Stimulated activated CD4-positive, alpha-beta T cell treated with anti-CD3 and anti-CD28 coated beads, Interleukin-4, amount 100 ng/mL, for 4 hours (primary cell): ENCODE data around the gene ASCL4.
A peak's percentile ranks its signal among the peaks of the same experiment; 100 is the strongest.
"Not testable (repeated sequence)": the region's sequence is repeated elsewhere in the genome, so short reads cannot be mapped to it uniquely, and the experiment has no call there.

Source experiments
- DNase-seq, 2 experiments: peaks; one replicate each; pipeline ENCODE4 v3.0.0-alpha.2; 2020

ASCL4 gene, protein sequence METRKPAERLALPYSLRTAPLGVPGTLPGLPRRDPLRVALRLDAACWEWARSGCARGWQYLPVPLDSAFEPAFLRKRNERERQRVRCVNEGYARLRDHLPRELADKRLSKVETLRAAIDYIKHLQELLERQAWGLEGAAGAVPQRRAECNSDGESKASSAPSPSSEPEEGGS

DNA sequence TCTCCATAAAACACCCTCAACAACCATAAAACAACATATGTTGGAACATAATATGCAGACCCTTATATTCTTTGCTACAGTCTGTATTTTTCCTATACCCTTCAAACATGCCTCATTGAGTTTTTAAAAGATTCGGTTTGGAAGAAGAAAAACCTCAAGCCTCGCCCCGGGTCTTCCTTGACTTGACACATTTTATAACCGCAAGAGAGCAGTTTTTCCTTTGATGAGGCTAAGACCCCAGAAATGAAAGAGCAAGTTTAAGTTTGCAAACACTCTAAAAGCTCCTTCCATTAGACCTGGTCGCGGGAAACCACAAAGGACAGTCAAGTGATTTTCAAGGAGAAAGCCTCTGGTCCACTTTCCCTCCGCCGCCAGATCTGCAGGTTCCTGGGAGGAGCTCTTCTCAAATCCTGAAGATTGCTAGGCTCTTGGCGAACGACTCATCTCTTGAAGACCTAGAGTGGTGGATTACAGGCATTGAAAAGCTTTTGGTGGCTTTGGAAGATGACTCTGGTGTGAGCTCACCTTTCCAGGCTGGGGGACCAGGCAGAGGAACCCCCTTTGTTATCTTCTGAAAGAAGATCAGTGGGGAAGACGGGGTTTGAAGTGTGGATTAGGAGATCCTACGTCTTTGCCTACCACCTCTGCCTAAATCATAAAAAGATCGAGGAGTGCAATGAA, at the start of gene ASCL4:
ASCL4 (plus strand) TSS at position 356 of the 681 bp plus-strand sequence. CDS start 515 bp downstream, outside the sequence.
- no peak for DNase-seq

DNA sequence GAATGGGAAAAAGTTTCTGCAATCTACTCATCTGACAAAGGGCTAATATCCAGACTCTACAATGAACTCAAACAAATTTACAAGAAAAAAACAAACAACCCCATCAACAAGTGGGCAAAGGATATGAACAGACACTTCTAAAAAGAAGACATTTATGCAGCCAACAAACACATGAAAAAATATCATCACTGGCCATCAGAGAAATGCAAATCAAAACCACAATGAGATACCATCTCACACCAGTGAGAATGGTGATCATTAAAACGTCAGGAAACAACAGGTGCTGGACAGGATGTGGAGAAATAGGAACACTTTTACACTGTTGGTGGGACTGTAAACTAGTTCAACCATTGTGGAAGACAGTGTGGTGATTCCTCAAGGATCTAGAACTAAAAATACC, 47.2 kb upstream of the ASCL4 start:
- not testable (repeated sequence) for DNase-seq

DNA sequence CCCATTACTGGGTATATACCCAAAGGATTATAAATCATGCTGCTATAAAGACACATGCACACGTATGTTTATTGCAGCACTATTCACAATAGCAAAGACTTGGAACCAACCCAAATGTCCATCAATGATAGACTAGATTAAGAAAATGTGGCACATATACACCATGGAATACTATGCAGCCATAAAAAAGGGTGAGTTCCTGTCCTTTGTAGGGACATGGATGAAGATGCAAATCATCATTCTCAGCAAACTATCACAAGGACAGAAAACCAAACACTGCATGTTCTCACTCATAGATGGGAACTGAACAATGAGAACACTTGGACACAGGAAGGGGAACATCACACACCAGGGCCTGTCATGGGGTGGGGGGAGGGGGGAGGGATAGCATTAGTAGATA, 46.8 kb upstream of the ASCL4 start:
- DNase-seq = not testable (repeated sequence)

DNA sequence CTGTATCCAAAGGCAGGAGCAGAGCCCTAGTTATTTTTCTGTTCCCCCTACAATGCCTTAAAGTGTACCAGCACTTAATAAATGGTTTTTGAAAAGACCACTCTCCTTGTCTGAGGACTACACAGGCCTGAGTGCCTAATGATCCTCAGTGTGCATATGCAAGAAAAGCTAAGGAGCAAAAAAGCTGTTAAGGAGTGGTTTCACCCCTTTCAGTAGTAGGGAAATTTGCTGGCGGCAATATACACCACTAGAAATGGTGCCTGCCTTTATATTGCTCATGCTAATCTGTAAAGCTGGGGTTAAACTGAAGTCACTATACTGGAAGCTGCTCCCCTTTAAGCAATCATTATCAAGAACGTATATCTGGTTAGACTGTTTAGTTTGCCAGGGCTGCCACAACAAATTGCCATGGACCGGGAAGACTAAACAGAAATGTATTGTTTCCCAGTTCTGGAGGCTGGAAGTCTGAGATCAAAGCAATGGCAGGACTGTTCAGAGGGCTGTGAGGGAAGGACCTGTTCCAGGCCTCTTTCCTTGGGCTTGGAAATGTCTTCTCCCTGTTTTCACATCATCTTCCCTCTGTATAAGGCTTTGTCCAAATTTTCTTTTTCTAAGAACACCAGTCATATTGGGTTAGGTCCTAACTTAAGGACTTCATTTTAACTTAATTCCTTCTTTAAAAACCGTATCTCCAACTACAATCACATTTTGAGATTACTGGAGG, 43.7 kb upstream of the ASCL4 start:
- DNase-seq = no peak

DNA sequence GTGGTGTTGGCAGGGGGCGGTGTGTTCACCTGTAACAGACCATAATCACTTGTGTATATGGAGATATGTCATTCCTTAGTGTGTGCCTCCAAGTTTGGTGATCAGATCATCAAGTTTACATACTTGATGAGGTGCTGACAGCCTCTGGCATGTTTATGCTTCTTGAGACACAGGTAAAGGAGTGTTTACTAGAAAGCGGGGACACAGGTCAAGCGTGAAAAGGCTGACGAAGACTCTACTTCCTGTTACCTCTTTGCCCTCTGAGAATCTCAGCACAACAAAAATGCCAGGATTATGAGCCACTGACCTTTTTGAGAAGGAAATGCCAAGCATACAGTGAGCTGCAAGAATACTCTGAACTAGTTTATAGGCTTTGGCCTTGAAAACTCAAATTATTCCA, 43.1 kb upstream of the ASCL4 start:
- DNase-seq = no peak

DNA sequence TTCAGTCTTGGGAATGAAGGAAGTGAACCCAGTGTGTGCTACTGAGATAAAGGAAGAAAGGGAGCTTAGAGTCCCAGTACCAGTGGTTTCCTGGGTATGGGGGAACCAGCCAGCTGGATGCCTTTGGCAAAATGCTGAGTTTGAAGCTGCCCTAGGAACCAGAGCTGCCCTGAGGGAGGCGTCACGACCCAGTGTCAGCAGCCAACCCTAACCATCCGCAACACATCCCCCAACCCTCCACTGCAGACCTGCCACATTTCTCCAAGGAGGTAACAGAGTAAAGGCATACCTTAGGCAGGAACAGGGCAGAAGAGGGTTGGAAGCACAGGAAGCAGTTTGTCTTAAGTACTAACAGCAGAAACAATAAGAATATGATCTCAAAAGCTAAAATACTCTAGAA, 42.1 kb upstream of the ASCL4 start:
- no peak for DNase-seq

DNA sequence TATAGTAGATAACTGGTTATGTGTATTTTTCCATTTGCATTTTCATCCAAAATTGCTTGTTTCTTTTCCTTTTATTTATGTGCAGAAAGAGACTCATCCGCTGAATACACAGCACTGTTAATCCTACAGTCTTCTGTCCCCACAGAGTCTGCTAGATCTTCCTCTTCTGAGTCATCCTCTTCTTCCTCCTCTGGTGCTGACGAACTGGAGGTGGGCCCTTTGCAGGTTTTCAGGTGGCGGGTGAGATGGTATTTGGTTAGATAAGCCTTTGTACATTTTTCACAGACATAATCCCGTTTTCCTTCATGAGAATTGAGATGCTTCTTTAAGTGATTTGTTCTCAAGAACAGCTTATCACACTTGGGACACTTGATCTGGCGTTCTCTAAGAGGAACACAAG, 40.4 kb upstream of the ASCL4 start:
- no peak for DNase-seq

DNA sequence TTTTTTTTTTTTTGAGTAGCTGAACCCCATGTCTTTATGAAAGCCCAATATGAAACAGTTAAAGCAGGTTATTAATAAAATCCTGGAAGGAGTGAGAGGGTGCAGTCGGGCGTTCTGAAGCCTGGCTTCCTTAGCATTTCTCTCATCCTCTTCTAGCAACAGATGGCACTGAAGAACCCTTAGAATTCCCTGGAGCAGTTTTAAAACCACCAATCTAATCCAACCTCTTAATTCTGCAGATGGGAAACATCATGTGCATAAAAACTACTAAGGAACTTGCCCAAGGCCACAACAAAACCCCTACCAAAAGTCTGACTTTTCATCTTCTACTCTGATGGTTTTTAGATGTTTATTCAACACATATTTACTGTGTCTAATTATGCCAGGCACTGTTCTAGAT, 38.7 kb upstream of the ASCL4 start:
- DNase-seq = no peak

DNA sequence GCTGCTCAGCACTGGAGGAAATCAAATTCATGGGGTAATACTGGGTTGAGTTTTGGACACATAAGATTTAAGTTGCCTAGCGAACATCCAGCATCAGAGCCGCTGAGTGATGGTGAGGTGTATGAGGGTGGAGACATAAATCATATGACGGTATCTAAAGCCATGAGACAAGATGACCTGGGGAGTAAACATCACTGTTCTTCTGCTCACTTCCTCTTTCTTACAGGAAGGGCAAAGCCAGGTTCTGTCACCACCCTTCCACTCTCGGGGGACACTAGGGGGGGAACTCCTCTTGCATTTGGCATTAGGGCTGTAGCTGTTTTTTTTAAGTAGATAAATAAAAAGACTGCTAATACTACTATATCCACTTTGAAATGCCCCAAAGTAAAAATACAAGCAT, 37.6 kb upstream of the ASCL4 start:
- DNase-seq = no peak

DNA sequence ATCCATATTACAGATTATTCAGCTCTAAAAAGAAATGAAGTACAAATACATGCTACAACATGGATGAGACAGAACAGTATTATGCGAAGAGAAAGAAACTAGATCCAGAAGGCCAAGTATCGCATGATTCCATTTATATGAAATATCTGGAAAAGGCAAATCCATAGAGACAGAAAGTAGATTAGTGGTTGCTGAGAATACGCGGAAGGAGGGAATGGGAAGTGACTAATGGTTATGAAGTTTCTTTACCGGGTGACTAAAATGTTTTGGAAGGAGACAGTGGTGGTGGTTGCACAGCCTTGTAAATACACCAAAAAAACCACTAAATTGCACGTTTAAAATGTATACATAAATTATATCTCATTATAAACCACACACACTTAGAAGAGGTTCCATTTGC, 26.0 kb upstream of the ASCL4 start:
- DNase-seq = no peak

DNA sequence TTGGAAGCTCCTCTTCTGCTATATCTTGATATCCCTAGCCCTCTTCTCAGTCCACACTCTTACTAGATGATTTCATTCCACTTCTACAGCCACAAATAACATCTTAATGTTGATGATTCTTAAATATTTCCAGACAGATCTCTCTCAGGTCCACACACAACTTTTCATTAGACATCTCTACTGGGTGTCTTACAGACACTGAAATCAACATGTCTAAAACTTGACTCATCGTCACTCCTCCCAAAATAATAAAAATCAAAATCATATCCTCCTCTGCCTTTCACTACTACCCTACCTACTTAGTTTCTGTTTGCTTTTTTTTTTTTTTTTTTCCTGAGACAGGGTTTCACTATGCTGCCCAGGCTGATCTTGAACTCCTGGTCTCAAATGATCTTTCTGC, 25.4 kb upstream of the ASCL4 start:
- DNase-seq = no peak

DNA sequence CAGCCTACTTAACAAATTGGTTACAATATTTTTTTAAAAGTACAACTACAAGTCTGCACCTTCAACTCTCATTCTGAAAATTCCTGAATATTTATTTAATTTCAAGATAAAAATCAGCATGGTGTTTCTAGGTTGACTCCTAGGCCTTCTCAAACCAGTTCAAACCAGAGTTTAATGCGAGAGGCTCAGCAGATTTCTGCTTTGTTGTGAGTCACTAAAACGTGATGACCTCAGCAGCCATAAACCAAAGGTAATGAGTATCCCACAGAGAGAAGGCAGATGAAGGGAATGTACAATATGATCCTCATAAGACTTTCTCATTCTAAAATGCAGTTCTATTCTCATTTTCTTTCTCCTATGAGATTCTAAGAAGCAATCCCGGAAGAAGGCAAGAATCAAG, 15.1 kb upstream of the ASCL4 start:
- peak in 1 of 2 experiments; percentile 29 for DNase-seq

DNA sequence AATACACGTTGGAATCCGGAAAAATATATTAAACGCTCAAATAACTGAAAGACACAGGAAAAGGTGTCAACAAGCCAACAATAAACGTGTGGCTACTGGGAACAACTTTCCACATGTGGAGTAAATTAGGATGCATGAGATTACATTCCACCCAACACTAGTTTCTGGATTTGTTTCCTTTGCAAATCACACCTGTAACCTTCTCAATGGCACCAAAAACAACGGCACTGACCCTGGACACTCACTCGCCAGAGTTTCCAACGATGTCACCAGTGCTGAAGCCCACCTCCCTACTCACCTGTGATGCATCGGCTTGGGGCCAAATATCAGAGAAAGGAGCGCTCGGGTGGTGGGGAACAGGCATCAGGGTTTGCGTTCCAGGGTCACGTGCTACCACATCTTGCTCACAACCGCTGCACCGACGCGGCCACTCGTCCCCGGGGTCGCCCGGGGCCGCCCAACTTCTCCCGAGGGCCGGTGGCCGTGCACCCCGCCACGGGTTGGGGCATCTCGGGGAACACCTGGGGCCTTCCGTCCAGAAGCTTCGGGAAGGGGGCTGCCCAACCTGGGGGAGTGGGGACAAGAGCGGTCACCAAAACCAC, 14.2 kb upstream of the ASCL4 start:
- peak; percentile 18 to 22 for DNase-seq

DNA sequence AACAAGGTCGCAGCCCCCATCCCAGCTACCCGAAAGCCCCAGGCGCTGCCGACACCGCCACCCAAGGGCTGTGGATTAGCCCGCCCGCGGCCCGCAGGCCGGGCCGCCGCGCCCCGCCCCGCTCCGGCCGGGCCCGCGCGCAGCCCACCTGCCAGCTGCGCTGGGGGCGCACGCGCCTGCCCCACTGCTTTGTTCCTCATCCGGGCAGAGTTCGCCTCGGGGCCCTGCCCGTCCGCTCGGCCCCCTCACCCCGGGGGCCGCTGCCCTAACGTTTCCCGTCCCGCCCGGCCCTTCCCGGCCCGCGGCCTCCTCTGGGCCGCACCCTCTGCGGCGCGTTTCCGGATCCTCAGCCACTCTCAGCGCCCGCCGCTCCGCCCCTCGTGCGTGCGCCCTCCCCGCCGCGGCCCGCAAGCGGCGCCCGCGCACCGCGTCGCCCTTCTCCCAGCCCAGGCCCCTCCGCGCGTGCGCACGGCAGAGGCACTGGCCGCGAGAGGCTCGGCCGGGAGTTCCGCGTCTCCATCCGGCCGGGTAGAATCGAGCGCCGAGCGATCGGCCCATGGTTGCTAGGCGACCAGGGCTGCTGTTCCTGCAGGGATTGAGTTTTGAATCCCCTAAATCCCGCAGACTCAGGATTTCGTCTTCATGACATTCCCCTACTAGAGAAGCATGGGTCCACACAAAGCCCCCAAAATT, 13.5 kb upstream of the ASCL4 start, which contains the start of gene PRDM4:
PRDM4 (minus strand) TSS at position 329 of the 693 bp plus-strand sequence. CDS start 622 bp downstream, outside the sequence.
- peak; percentile 86 to 89 for DNase-seq

DNA sequence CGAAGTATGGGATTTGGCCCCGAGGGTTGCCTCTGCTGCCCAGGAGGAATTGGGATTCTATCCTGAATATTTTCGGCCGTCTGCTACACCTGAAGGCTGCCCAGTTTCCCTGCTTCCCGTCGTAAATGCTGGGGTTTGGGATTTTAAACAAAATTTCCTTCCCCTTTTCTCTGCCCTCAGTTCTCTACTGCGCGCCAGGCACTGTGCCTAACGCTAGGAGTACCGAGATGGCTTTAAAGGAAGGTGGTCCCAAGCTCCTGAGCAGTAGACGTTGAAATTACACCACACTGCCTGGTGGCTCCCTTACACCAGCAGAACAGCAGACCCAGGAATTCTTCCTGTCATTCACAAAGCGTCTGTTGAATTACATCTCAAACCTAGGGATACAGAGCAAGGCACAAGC, 13.0 kb upstream of the ASCL4 start:
- no peak for DNase-seq

DNA sequence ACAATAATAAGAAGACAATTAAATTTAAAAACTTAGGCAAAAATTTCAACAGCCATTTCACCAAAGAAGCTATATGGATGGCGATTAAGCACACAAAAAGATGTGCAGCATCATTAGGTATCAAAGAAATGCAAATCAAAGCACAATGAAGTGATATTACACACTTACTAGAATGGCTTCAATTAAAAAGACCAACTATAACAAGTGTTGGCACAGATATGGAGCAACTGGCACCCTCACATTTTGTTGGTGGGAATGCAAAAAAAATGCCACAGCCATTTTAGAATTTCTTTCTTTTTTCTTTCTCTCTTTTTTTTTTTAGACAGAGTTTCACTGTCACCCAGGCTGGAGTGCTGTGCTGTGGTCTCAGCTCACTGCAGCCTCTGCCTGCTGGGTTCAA, 11.6 kb upstream of the ASCL4 start:
- DNase-seq = no peak

DNA sequence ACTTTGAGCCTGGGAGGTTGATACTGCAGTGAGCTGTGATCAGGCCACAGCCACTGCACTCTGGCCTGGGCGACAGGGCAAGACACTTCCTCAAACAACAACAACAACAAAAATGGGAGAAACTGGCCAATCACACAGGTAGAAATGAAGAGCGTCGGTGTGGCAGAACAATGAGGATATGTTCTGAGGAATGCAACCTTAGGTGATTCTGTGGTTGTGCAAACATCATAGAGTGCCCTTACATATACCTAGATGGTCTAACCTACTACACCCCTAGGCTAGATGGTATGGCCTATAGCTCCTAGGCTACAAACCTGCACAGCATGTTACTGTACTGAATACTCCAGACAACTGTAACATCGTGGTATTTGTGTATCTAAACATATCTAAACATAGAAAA, 9.9 kb upstream of the ASCL4 start:
- no peak for DNase-seq

DNA sequence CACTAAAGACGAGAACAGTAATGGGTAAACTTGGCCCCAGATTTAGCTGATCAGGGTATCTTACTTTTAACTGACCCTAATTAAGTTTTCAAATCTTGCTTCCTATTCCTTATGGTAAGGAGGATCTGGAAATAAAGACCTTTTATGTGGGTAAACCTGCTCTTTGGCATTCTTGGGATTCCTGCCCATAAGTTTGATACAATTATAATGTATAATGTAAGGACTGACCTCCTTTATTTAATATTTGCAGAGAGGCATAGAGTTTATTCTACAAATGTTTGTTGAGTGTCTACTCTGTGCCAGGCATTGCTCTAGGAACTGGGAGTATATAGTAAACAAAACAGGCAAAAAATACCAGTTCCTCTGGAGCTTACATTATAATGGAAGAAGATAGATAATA, 9.2 kb upstream of the ASCL4 start:
- no peak for DNase-seq

DNA sequence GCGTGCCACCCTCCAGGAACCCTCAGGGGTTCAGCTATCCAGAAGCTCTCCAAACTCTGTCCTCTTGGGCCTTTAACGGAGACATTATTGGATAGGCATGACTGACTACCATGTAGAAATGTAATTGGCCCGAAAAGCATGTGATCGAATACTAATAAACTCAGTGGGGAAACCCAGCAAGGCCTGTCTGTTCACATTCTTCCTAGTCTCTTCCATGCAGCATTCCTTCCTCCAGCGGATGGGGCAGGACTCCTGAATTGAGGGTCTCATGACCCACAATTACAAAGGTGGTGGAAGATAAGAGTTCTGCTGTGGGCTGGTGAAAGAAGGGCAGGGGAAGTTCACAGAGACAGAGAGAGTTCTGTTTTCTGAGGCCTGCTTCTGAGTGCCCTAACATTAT, 7.0 kb upstream of the ASCL4 start:
- no peak for DNase-seq

DNA sequence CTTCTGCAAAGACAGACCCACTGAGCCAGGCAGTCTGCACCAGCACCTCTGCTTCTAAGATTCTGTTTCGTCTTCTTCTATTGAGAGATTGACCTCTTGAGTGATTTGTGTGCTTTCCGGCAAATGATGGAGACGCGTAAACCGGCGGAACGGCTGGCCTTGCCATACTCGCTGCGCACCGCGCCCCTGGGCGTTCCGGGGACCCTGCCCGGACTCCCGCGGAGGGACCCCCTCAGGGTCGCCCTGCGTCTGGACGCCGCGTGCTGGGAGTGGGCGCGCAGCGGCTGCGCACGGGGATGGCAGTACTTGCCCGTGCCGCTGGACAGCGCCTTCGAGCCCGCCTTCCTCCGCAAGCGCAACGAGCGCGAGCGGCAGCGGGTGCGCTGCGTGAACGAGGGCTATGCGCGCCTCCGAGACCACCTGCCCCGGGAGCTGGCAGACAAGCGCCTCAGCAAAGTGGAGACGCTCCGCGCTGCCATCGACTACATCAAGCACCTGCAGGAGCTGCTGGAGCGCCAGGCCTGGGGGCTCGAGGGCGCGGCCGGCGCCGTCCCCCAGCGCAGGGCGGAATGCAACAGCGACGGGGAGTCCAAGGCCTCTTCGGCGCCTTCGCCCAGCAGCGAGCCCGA, 703 bp downstream of the ASCL4 start:
- DNase-seq = no peak

DNA sequence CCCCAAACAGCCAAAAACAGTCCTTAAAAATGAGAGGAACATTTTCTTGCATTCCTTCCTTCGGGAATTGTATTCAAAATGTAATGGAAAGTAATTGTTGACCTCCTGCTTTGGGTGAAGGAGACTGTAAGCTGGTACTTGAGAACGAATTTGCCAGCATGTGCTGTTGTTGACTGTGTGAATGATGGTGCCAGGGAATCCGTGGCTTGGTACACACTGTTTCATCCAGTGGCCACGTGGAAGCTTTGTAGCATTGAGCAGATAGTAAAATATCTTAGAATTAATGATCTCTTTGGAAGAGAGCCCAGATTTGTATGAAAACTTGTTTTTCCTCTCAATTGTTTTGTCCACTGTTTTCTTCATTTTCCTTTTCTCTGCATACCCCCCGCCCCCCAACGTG, 1.7 kb downstream of the ASCL4 start:
- DNase-seq = no peak

DNA sequence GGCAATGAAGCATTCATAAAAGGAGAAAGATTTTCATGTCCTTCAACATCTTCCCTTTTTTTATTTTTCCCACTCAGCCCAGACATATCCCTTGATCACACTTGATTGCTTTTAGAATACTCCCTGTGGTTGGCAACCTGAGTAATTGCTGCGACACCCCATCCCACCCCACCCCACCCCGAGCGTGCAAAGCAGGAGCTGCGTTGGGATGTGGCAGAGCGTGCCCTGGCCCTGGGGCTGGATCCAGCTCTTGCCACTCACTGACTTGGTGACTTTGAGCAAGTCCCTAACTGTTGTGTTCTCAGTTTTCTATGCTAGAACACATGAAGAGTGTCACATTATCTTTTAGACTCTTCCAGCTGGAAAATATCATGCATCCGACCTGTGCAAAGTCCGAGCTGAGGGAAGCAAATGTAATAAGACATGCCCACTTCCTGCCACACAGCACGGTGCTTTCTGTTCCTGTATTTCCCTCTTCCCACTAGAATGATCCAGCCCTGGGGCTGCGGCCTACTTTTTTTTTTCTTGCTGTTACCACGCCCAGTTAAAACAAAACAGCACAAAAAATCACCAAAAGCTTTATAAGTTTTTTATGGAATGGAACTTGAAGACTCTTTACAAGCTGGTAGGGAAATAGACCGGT, 4.0 kb downstream of the ASCL4 start:
- DNase-seq = no peak
